Hypothalamus (tissue), 51 donors: ENCODE data around the gene GPR37.

Source experiments
- DNase-seq, 51 donors: peaks; one replicate each; lab custom pipeline; 2025; lab: John Stamatoyannopoulos, UW

The GPR37 gene

DNA sequence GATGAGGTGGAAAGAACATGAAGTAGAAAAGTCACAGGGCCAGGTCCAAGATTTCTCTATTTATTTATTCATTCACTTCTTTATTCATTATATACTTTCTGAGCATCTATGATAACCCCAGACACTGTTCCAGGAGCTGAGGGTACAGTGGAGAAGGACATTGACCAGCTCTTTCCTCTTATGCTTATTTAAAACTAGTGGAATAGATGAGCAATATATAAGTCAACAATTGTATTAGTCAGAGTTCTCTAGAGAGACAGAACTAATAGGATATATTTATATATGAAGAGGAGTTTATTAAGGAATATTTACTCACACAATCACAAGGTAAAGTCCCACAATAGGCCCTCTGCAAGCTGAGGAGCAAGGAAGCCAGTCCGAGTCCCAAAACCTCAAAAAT is 15.0 kb upstream of the GPR37 start:
- DNase-seq: no peak

DNA sequence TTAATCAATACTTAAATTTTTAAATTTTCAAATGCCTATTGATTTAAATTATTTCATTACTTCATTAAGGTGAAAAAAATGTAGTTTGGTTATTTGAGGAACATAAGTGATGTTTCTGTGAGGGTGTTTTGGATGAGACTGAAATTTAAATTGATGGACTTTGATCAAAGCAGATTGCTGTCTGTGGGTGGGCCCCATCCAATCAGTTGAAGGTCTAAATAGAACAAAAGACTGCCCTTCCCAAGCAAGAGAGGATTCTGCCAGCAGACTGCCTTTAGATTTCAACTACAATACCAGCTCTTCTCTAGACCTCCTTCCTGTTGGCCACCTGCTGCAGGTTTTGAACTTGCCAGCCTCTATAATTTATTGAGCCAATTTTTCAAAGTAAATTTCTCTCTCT is 14.5 kb upstream of the GPR37 start:
- no peak for DNase-seq

DNA sequence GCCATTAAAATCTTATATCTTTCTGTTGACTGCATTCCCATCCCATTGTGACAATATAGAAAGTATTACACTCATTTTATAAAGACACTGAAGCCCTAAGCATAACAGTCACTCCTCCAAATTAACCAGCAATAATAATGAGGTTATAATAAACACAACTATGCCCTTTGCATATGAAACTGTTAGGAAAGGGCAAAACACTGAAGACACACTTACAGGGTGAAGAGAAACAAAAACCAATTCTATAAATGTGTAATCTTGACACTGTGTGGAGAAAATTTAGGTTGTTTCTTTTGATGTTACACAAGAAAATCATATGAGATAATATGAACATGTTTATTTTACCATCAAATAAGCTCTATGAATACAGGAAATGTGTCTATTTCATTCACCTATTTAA is 14.0 kb upstream of the GPR37 start:
- DNase-seq: no peak

DNA sequence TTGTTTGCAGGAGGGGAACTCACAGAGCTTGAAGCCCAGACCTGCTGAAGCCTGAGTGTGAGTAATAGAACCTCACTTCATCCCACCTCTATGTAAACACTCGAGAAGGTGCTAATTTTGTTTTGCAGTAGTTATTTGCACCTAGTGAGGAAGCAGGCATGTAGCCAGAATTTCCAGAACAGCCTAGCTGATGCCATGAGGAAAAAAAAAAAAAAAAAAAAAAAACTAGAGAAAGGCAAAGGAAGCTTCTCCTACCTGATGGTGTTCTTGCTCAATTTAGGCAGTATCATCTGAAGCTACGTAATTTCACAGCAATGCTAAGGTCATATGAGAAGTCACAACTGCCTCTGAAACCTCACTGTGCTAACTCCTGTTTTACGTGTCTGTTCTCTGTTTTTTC is 13.6 kb upstream of the GPR37 start:
- DNase-seq: no peak

DNA sequence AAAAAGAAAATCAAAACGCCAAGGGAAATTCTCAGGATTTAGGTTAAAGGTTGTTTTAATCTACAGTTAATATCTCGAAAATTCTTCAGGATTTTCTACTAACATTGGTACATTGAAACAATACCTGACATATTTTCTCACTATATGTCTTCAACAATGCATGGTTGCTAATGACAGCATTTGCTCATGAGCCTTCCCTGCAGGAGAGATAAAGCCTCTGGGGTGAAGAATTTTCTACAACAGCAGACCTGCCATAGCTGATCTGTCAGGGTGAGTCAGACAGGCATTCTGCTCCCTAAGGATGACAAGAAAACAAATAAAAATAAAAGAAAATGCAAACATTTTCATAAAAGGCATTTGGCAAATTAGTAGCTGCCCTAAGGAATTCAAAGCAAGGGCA is 11.7 kb upstream of the GPR37 start:
- no peak for DNase-seq

DNA sequence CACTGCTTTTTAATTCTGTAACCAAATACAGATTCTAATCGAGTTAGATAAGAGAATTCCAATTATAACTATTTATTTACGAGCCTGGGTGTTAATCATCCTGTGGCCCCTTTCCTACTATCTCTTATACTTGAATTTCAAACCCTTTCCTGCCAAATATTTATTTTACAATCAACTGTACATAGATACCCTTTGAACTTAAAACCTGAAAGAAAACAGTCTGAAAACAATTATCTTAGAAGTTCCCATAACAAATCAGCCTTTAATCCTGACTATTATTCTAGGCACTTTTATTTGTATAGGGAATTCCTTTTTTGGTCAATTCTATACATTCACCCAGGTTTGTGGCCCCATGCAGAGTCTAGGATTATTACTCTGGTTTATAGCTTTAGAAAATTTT is 10.6 kb upstream of the GPR37 start:
- DNase-seq: no peak

DNA sequence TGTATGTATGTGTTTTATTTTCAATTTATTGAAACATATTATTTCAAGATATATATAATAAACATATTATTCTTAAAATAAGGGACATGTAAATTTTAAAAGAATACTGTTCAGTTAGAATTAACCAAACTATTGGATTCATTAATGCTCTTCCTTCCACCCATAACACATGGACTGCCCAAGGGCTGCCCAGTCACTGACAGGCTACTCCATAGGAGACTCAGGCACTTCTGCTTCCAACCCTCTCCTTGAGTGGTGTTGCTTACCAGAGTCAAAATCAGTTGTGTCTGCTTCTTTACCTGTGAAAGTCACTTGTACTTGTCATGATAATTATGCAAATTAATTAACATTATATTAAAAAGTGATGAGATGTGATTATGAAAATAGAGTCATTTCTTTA is 9.8 kb upstream of the GPR37 start:
- no peak for DNase-seq

DNA sequence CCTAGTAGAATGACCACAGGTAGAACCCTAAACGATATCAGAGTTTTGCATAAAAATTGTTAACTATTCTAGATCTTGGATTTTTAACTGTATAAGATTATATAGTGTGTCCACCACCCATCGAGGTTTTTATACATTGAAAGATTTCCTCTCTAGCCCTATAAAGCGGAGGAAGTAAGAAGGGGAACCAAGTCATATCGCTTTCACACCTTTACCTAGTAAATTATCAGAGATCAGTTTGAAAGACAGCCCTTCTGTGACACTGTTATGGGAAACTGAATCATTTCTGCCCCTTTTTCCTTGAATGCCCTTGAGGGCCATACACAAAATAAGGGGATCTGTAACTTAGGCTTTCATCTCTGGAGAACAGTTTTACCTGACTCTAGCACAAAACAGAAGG is 8.3 kb upstream of the GPR37 start:
- DNase-seq: no peak

DNA sequence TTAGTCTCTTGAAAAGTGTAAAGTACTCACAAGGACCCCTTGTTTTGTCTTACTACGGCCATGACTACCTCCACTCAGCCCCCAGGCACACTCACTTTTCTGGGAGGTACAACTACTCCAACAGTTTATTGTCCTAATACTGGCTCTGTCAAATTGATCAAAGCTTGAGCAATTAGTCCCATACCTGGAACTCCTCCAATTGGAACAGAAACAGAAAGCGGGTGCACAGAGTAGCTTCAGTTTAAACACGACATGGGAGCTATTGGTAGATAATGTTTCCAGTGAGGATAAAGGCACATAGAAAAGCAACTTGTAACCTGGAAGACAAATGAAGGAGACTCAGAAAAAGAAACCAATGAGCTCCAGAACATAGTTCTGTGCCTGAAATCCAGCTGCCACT is 7.7 kb upstream of the GPR37 start:
- DNase-seq: no peak

DNA sequence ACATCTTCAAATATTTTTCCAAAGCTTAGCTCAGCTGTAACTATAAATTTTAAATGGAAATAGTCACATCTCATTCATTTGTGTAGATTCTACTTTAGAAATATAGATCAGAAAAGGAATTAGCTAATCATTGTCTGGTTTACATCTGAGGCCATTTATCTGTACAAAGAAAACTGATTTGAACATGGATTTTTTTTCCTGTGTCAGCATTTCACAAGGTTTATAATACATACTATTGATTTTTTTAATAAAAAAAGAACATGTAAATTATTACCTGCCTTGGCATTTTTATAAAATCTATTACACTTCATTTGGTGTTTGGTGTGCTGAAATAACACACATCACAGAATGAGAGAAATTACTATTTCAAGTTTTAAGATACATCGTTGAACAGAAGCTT is 3.5 kb upstream of the GPR37 start:
- DNase-seq: no peak

DNA sequence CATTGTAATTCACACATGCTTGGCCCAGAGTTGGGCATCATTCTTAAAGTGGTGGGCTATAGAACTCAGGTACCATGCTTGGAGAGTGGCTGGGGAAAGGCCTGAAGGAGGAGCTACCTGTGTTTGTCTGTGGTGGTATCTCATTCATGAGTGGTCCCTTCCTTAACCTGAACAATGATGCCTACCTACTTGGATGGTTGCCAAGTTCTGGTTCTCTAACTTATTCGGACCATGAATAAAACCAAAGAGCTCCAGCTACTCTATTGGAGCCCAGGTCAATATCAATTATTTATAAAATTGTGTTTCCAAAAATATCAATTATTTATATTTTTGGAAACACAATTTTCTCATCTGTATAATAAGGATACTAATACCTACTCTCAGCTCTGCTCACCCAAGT is 2.9 kb upstream of the GPR37 start:
- no peak for DNase-seq

DNA sequence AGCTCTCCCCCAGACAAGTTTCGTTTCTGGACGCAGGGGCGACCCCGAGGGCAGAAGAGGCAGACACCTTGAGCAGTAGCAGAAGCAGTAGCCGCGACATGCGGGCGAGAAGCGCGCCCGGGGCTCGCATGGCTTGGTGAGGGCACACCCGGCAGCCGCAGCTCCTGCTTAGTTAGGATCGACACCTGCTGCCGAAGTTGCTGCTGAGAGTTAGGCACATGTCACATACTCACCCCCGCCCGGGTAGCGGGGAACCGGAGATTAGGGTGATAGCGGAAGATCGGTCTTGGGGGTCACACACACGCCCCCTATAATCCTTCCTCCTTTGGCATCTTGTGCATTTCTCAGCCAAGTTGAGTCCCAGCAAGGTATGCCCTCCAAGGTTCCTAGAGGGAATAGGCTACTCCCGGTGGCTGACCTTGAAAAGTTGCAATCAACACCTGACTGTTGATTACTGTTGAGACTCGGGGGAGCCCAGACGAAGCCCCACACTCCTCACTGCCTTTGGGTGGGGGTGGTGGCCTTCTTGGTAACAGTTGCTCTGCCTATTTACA is 668 bp downstream of the GPR37 start:
- DNase-seq: peak in 8 of 51 donors; percentile 20 to 76 (median 31)

DNA sequence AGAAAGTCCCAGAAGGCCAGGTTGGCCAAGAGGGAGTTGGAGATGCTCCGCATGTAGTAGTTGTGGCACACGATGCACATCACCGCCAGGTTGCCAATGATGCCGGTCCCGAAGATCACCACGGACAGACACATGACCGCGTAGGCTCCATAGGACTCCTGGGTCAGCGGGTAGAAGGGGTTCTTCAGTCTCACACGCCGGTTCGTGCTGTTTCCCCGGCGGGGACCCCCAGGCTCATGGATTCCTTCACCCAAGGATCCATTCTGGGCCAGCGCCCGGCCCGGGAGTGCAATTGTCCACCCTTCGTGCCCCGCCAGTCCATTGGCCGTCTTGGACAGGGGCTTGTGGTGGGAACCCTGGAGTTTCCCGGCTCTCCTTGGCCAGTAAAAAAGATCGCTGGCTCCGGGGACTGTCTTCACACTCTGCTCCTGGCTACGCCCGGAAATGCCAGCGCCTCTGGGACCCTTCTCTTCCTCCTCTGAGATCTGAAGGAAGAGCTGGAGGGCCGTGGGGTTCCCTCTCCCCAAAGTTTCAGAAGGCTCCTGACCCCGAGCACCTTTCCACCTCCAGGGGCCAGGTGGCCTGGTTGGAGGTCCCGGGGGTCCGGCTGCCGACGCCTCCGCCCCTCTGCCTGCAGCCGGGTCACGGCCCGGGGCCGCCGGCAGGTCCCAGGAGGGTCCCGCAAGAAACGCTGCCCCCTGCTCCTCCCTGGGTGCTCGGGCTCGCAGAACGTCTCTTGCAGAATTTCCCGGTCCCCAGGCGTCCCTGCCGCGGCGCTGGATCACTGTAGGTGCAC is 1.3 kb downstream of the GPR37 start:
- DNase-seq: peak in 6 of 51 donors; percentile 19 to 48 (median 33)

DNA sequence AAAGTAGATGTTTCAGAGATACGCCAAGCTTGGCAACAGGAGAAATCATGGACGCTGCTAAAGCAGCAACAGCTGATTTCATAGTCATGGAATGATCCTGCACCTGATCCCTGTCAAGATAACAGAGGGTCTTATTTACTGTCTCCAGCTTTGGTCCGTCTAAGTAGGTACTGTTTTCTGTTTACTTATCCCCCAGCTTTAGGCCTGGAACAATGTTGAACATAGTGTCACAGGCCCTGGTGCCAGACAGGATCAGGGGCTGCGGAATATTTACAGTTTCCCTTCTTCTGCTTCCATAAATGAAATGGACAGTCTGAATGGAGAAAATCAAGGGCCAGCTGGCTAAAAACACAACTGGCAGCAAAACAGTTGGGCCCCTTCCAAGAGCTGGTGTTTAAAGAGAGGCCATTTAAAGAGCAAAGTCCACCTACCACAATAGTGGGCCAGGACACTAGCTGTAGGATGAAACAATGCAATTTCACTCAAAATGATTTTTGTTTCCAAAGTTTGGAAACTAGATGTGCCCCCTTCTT is 2.9 kb downstream of the GPR37 start:
- peak in 27 of 51 donors; percentile 7 to 81 (median 42) for DNase-seq

DNA sequence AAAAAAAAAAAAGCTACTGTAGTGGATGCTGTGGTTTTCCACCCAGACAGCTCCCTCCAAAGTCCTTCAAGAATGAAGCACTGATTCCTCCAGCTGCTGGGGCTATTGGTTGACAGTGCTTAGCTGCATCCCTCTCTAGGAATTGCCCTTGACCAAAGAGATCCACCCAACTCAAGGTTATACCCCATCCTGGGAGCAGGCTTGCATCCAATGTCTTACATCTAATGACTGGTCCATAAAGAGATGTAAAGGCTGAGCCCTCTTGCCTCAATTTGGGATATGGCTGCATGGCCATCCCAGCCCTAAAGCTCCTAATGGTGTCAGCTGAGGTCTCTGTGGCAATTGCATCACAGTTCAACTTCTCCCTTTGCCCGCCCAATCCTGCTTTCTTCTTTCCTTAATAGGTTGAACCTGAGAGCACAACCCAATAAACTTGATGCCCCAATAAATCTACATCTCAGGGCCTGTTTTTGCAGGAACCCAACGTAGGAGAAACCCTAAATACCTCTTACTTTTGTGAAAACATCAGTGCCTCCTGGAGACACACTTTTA is 4.4 kb downstream of the GPR37 start:
- peak in 2 of 51 donors; percentile 29 to 32 for DNase-seq

DNA sequence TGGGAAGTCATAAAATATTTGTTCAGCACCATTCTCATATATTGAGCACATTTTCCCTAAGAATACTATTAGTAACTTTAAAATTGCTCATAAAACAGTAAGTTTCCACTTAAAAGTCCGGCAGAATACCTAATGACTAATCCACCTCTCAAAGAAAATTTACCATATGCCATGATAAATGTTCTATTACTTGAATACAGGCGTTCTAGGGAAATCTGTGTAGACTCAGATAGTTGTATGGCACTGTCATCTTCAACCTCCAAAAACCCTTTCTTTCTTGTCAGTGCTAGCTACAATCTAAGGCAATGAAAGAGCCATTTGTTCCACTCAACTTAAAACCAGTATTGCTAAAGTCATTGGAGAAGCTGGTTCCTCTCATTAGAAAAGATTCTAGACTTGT is 7.3 kb downstream of the GPR37 start:
- no peak for DNase-seq

DNA sequence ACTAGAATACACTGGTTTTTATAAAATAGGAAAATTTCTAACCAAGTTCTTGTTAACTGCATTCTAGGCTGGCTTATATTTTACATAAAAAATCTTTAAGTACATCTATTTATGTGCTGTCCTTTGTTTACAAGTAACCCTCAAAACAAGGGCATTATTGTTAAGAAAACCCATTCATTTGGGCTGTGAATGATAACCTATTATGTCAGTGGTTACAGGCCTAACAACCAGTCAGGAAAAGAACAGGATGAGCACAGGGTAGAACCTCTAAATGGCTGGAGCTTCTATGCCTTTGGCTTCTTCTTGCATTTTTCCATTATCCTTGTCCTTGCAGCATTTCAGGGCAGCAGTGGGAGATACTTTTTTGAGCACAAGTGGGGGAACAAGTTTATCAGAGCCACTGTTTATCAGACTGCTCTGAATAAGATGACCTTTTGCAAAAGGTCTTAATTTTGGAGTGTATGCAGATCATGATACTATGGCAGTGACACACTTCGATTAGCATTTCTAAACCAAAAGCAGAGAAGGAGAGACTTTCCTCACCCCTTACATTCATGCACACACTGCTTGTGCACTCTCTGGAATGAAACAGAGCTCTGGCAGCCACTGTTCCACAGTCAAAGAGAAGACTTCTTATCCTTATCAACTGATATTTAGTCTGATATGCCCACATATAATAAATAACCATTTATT is 10.9 kb downstream of the GPR37 start:
- peak in 3 of 51 donors; percentile 28 to 73 (median 51) for DNase-seq

DNA sequence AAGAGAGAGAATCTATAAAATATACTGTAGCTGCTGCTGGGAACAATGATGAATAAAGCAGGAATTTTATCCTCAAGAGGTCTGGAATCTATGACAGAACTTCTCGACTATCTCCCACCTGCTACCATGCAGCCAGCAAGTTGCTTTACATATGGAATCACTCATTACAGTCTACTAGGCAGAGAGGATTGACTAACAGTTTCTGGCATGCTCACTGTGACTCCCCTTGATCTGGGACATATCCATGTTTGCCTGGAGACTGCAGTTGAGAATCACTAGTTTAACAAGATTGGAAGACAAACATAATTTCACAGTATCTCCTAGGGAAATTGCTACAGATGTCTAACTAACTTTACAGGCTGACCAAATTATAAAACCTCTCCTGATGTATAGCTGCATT is 13.3 kb downstream of the GPR37 start:
- DNase-seq: peak in 3 of 51 donors; percentile 23 to 67 (median 55)

DNA sequence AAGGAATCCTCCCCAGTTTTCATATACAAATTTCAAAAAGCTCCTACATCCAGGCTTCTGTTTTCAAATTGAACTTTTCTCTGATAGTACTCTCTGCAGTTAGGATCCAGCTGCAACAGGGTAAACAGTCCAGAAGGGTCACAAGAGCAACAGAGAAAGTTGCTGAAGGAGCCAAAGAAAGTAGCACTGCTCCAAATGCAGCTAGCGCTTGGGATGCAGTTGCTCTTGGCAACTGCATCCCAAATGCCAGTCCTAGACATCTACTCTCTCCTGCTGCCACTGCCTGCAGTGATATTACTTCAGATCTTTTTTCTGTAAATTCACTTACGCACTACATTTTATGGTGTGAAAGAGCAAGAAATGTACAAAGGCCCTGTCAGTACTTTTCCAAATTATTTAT is 14.6 kb downstream of the GPR37 start:
- DNase-seq: peak in 6 of 51 donors; percentile 5 to 58 (median 24)

DNA sequence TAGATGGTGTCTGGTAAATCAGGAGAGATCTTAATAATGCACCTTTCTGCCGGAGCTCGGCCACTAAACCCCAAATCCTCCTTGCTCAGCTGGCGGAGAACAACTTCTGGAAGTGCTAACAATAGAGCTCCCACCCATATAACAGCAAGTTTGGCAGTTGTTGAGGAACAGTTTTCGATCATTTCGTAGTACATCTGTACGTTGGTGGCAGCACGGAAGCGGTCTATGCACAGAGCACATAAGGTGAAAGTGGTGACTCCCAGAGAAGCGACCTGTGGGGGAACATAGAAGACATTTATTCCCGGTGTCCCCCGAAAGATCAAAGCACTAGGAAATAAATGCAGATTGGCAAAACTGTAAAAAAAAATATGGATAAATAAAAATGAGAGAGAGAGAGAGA is 18.5 kb downstream of the GPR37 start:
- DNase-seq: no peak

DNA sequence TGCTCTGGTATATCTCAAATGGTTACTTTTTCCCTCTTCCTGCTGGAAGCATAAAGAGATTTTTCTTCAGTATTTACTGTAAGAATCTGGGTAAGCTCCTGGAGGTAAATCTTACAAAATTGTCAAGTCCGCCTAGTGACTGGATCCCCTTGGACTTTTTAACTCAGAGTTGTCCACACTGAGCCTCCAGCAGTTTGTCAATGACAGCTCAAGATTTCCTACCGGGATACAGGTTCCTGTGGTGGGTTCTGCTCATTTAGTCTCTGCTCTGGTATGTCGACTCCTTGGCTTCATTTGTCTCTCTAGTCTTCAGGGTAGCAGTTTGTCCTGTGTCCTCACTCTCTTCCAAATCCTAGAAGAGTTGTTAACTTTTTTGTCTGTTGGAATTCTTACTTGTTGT is 27.0 kb downstream of the GPR37 start:
- DNase-seq: no peak
